Coronary artery (tissue), 2 donors: ENCODE measurements around the gene CCDC40.

Experiments
- DNase-seq: peaks from one replicate; pipeline ENCODE4 v3.0.0-alpha.2; 2017; ENCODE audit warnings: low spot score
- H3K27ac ChIP-seq, 2 donors: fragments of 200-600 bp; sonication (generic); one replicate each; pipeline ENCODE4 v1.5.1; 2016 to 2019
- H3K4me3 ChIP-seq: fragments of 200-600 bp; sonication (generic); 2 replicates; pipeline ENCODE4 v1.5.1; 2016; ENCODE audit warnings: mild to moderate bottlenecking, moderate library complexity
- TF ChIP-seq, protein P1 (sequence below): fragments of 200-600 bp; sonication (generic); IDR thresholded peaks from one replicate; pipeline ENCODE4 v1.5.1; 2019; ENCODE audit warnings: antibody characterized with exemption

CCDC40 gene

DNA sequence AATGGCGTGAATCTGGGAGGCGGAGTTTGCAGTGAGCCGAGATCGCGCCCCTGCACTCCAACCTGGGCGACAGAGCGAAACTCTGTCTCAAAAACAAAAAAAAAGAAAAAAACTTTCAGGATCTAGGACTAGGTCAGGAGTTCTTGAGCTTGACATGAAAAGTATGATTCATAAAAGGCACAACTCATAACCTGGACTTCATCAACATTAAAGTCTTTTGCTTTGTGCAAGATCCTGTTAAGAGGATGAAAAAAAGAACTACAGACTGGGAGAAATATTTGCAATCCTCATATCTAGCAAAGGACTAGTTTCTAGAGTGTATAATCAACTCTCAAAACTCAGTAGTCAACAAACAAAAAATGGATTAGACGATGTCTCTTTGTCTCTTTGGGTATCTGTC lies 40.7 kb upstream of the CCDC40 start:
- Histone ChIP-seq H3K4me3 (no peak overlapping the region), H3K27ac (no peak overlapping the region)
- no peak for DNase-seq
- TF ChIP-seq, protein P1, sequence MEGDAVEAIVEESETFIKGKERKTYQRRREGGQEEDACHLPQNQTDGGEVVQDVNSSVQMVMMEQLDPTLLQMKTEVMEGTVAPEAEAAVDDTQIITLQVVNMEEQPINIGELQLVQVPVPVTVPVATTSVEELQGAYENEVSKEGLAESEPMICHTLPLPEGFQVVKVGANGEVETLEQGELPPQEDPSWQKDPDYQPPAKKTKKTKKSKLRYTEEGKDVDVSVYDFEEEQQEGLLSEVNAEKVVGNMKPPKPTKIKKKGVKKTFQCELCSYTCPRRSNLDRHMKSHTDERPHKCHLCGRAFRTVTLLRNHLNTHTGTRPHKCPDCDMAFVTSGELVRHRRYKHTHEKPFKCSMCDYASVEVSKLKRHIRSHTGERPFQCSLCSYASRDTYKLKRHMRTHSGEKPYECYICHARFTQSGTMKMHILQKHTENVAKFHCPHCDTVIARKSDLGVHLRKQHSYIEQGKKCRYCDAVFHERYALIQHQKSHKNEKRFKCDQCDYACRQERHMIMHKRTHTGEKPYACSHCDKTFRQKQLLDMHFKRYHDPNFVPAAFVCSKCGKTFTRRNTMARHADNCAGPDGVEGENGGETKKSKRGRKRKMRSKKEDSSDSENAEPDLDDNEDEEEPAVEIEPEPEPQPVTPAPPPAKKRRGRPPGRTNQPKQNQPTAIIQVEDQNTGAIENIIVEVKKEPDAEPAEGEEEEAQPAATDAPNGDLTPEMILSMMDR, result no peak

DNA sequence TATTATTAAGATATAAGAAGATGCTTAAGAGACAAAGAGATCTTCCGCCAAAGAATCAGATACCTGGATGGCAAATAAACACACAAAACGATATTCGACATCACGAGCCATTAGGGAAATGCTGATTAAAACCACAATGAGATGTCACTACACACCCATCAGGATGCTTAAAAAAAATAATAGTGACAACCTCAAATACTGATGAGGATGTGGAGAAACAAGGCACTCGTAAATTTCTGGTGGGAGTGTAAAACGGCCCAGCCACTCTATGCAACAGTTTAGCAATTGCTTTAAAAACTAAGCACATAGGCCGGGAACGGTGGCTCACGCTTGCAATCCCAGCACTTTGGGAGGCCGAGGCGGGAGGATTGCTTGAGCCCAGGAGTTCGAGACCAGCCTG lies 40.2 kb upstream of the CCDC40 start:
- Histone ChIP-seq H3K4me3 (no peak overlapping the region), H3K27ac (no peak overlapping the region)
- no peak for DNase-seq
- TF ChIP-seq, protein P1, result no peak

DNA sequence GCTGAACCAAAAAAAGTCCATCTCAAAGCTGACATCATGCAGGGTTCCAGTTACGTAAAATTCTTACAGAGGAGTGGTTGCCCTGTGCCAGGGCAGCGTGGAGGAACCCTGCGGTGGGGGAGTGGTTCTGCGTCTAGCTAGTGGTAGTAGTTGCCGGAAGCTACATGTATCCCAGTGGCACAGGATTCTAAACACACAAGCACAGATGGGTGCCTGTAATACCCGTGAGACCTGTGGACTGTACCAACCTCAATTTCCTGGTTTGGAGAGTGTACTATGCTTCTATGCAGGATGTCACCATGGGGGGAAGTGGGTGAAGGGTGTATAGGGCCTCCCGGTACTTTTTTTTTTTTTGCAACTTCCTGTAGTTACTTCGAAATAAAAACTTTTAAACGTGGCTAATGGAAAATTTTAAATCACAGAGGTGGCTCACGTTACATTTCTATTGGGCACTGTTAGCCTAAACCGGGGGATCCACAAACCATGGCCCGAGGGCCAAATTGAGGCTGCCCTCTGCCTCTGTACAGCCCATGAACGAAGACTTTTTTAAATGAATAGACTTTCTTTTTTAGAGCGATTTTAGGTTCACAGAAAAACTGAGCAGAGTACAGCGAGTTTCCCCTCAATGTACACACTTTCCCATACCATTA lies 39.3 kb upstream of the CCDC40 start:
- no peak overlapping the region for H3K27ac ChIP-seq
- TF ChIP-seq, protein P1, result no peak
- DNase-seq, result no peak
- H3K4me3 ChIP-seq, result no peak overlapping the region

DNA sequence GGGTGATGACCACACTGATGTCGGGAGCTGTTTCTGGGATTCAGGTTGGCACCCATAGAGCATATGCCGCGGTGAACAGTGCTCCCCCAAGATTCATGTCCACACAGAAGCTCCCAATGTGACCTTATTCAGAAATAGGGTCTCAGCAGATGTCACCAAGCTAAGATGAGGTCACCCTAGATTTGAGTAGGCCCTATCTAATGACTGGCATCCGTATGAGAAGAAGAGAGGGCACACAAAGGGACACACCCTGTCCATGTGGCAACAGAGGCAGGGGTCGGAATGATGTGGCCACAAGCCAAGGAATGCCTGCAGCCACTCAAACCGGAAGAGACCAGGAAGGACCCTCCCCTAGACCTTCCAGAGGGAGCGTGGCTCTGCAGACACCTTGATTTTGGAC lies 36.3 kb upstream of the CCDC40 start:
- Histone ChIP-seq H3K4me3 (no peak overlapping the region), H3K27ac (no peak overlapping the region)
- no peak for DNase-seq
- TF ChIP-seq, protein P1, result no peak

DNA sequence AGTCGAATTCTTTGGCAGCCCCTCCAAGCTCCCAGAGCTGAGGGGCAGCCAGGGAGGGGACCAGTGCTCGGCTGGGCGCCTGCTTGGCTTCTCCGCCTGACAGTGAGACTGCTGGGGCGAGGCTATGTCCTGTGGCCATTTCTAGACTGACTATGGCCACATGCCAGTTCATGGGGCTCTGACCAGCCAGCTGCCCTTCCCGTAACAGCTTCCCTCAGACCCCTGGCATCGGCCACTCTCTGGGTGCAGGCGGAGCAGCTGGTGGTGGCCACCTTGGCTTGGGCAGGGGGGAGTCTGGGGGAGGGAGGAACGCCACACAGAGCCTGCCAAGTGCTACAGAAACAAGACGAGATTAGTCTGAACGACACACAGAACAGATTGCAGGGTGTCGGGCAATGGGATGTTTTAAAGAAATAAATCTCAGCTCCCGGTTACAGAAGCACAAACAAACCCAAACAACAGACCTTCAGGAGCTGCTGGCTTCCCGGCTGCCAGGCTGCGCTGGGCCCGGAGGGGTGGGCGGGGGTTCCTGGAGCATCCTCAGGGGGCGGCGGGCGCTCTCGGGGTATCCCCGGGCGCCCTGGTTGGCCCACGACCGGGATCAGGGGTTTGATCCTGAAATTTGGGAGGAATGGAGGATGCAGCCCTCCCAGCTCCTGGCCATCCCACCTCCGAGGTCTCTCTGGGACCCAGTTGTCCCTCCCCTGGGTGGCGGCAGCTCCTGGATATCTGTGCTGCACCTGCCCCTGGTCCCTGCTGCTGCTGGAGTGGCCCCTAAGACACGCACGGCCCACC lies 35.3 kb upstream of the CCDC40 start:
- TF ChIP-seq, protein P1, result no peak
- DNase-seq, result no peak
- Histone ChIP-seq H3K4me3 (no peak overlapping the region), H3K27ac (no peak overlapping the region)

DNA sequence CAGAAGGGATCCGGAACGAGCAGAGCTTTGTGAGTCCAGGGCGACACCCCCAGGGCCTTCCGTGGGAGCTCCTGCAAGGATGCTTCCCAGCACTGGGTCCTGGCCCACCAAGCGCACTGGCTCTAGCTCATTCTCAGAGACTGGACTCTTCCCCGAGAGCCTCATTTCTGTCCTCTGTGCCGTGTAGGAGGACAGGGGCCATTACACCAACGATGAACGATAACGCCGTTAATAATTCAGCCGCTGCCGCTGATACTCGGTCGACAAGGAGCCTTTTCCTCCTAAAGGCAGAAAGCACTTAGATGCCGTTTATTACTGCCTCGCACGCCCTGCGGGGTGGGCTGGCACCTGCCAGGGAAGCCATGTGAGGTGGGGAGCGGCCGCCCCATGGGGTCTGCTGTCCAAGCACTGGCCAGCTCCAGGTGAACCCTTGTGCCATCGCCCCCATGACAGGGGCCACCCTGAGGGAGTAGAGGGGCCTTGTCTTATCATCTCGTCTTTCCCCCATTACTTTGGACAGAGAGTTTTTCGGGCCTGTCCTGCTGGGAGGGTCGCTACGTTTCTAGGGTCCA lies 34.3 kb upstream of the CCDC40 start:
- Histone ChIP-seq H3K4me3 (no peak overlapping the region), H3K27ac (no peak overlapping the region)
- no peak for DNase-seq
- TF ChIP-seq, protein P1, result no peak
